Keratinocyte (primary cell): ENCODE results near the gene MARCHF7. TPM values are rescaled to one million over a fixed set of nuclear protein-coding genes. Genes with fewer than 3 reads are reported as not detected.

Experiments
- DNase-seq: peaks from one replicate; pipeline ENCODE4 v3.0.0-alpha.2; 2011; ENCODE audit warnings: low read depth, missing footprints, low spot score
- FAIRE-seq: peaks from 2 replicates; lab custom pipeline; 2011; peaks lifted over from hg19 to GRCh38; lab: Jason Lieb, UNC
- H2AFZ ChIP-seq: 2 replicates; pipeline ENCODE4 v1.6.0; 2012; ENCODE audit warnings: low read length, control low read depth, inconsistent platforms; ENCODE audit not compliant: control insufficient read depth
- H3K27ac ChIP-seq: 2 replicates; pipeline ENCODE4 v1.5.1; 2011; ENCODE audit warnings: low read length; ENCODE audit not compliant: control insufficient read depth, insufficient read depth
- H3K27me3 ChIP-seq: 3 replicates; pipeline ENCODE4 v1.6.0; 2011; ENCODE audit warnings: low read length; ENCODE audit not compliant: control insufficient read depth, insufficient read depth; ENCODE audit errors: extremely low read depth
- H3K36me3 ChIP-seq, 2 experiments: 2 replicates in 1 of 2; 3 replicates in 1 of 2; pipeline ENCODE4 v1.5.1; 2011; ENCODE audit warnings: low read length in 2 of 2, mild to moderate bottlenecking in 1 of 2; ENCODE audit not compliant: control insufficient read depth in 2 of 2, insufficient read depth in 2 of 2; ENCODE audit errors: extremely low read depth in 1 of 2
- H3K4me1 ChIP-seq: 3 replicates; pipeline ENCODE4 v1.5.1; 2011; ENCODE audit warnings: low read length; ENCODE audit not compliant: control insufficient read depth, insufficient read depth; ENCODE audit errors: extremely low read depth
- H3K4me2 ChIP-seq: 3 replicates; pipeline ENCODE4 v1.6.0; 2011; ENCODE audit warnings: low read depth, low read length; ENCODE audit not compliant: control insufficient read depth, insufficient read depth; ENCODE audit errors: extremely low read depth
- H3K4me3 ChIP-seq, 3 experiments: fragments of 200-600 bp in 1 of 3; sonication (generic) in 1 of 3; 2 replicates in 2 of 3; 3 replicates in 1 of 3; pipeline ENCODE4 v1.5.1; 2011 to 2016; ENCODE audit warnings: low read length in 3 of 3, mild to moderate bottlenecking in 3 of 3, control low read depth in 2 of 3, inconsistent platforms in 1 of 3, low read depth in 1 of 3, mixed read lengths in 1 of 3, mixed run types in 1 of 3, moderate library complexity in 1 of 3; ENCODE audit not compliant: control insufficient read depth in 2 of 3, insufficient read depth in 2 of 3; ENCODE audit errors: extremely low read depth in 1 of 3
- H3K79me2 ChIP-seq: 2 replicates; pipeline ENCODE4 v1.6.0; 2012; ENCODE audit warnings: low read length; ENCODE audit not compliant: control insufficient read depth, insufficient read depth
- H3K9ac ChIP-seq: 3 replicates; pipeline ENCODE4 v1.6.0; 2011; ENCODE audit warnings: low read length; ENCODE audit not compliant: control insufficient read depth, insufficient read depth; ENCODE audit errors: extremely low read depth
- H3K9me1 ChIP-seq: 3 replicates; pipeline ENCODE4 v1.6.0; 2011; ENCODE audit warnings: low read length; ENCODE audit not compliant: control insufficient read depth, insufficient read depth; ENCODE audit errors: extremely low read depth
- H3K9me3 ChIP-seq: 2 replicates; pipeline ENCODE4 v1.5.1; 2012; ENCODE audit warnings: low read depth, low read length; ENCODE audit not compliant: control insufficient read depth
- H4K20me1 ChIP-seq: 3 replicates; pipeline ENCODE4 v1.6.0; 2011; ENCODE audit warnings: low read length; ENCODE audit not compliant: control insufficient read depth, insufficient read depth; ENCODE audit errors: extremely low read depth
- CTCF ChIP-seq, 3 experiments: IDR thresholded peaks in 1 of 3; conservative IDR thresholded peaks in 1 of 3; optimal IDR thresholded peaks in 1 of 3; 2 replicates in 2 of 3; 3 replicates in 1 of 3; pipeline versions ENCODE3 to v1.5.1; 2011; ENCODE audit warnings: low read length in 3 of 3, mild to moderate bottlenecking in 3 of 3, moderate library complexity in 2 of 3, control low read depth in 1 of 3, inconsistent platforms in 1 of 3; ENCODE audit not compliant: insufficient read depth in 2 of 3; ENCODE audit errors: extremely low read depth in 1 of 3
- EZH2 ChIP-seq: IDR thresholded peaks from one replicate; pipeline ENCODE4 v1.6.1; 2012; ENCODE audit warnings: inconsistent platforms, mild to moderate bottlenecking, low read length, moderate library complexity
- dilution Hi-C: fragments of 300-500 bp; cut with MboI; formaldehyde crosslinking; loops from one replicate; pipeline ENCODE4 v1.7.0; 2020; ENCODE audit warnings: low sequenced_read_pairs; ENCODE audit not compliant: extremely low pct_ligation_motif_present
- polyA plus RNA-seq, 5 experiments: library from polyadenylated mRNA; depleted of rRNA in 3 of 5; stranded (reverse) in 3 of 5; stranded (forward) in 1 of 5; unstranded in 1 of 5; fragments of >200 nt; gene quantifications; 1 replicate in 1 of 5; 2 replicates in 3 of 5; 3 replicates in 1 of 5; pipeline versions ENCODE4 v1.2.1 to v1.2.3, GENCODE V29; 2011 to 2012; ENCODE audit warnings: missing spikeins in 2 of 5, low read depth in 1 of 5, low replicate concordance in 1 of 5

Gene MARCHF7
- polyA plus RNA-seq, 1 donor (not counting 4 experiments of a cell fraction or from before 2014, with no cell fraction given) = 89.4 TPM

- Histone ChIP-seq H2AFZ (peak overlapping the region; percentile 68), H4K20me1 (peaks cover 25% of the 10 kb centered on the region), H3K27ac (peak overlapping the region; percentile 97), H3K4me3 (peak overlapping the region; percentile 73 to 100 (median 95)), H3K4me2 (peak overlapping the region; percentile 75), H3K79me2 (peaks cover 44% of the 10 kb centered on the region), H3K4me1 (peaks cover 27% of the 10 kb centered on the region), H3K9me3 (no peaks in the 10 kb centered on the region), H3K9me1 (peaks cover 3% of the 10 kb centered on the region), H3K9ac (peak overlapping the region; percentile 99), H3K27me3 (no peaks in the 10 kb centered on the region), H3K36me3 (peaks cover 2 to 3% of the 10 kb centered on the region in 2 experiments)
- peak; percentile 39 for FAIRE-seq
- no peak for DNase-seq
- dilution Hi-C loops = loop anchor here (25.0 kb wide), 1 partner anchor 99 kb away; the partner anchor contains the start of gene BAZ2B
- TF ChIP-seq EZH2 (no peak), CTCF (optimal IDR thresholded peaks at IDR 0.05 in 1 of 3, IDR thresholded peaks at IDR 0.05 in 1 of 3, conservative IDR thresholded peaks at IDR 0.05 in 1 of 3; ENCODE audit: extremely low read depth in 1 of 3, insufficient read depth in 2 of 3, low read length in 3 of 3) (no peak)
Measured at GRCh38 chr2:159711562-159712142, 654 bp upstream of the MARCHF7 start.

- Histone ChIP-seq H3K27ac (peak overlapping the region; percentile 97), H3K27me3 (no peaks in the 10 kb centered on the region), H3K4me1 (peaks cover 32% of the 10 kb centered on the region), H3K9me3 (no peaks in the 10 kb centered on the region), H2AFZ (no peak overlapping the region), H4K20me1 (peaks cover 30% of the 10 kb centered on the region), H3K79me2 (peaks cover 57% of the 10 kb centered on the region), H3K9ac (peak overlapping the region; percentile 99), H3K4me3 (peak overlapping the region; percentile 73 to 100 (median 95)), H3K4me2 (peak overlapping the region; percentile 93), H3K9me1 (peaks cover 3% of the 10 kb centered on the region), H3K36me3 (peaks cover 2 to 8% of the 10 kb centered on the region in 2 experiments)
- DNase-seq = no peak
- dilution Hi-C loops = loop anchor here (25.0 kb wide), 1 partner anchor 101 kb away; the partner anchor contains the start of gene BAZ2B
- no peak for FAIRE-seq
- TF ChIP-seq EZH2 (no peak), CTCF (optimal IDR thresholded peaks at IDR 0.05 in 1 of 3, IDR thresholded peaks at IDR 0.05 in 1 of 3, conservative IDR thresholded peaks at IDR 0.05 in 1 of 3; ENCODE audit: extremely low read depth in 1 of 3, insufficient read depth in 2 of 3, low read length in 3 of 3) (no peak)
Measured at GRCh38 chr2:159712929-159713420, 669 bp downstream of the MARCHF7 start.
